G401 (cell line): ENCODE data around the gene HKDC1. TPM values are rescaled to one million over a fixed set of nuclear protein-coding genes. Genes with fewer than 3 reads are reported as not detected.
"Not testable (repeated sequence)": the region's sequence is repeated elsewhere in the genome, so short reads cannot be mapped to it uniquely, and the experiment has no call there.

Source experiments
- DNase-seq: peaks from one replicate; pipeline ENCODE4 v3.0.0-alpha.2; 2015; ENCODE audit warnings: low spot score
- in situ Hi-C: cut with HindIII; loops from 2 replicates; pipeline ENCODE4 v1.10.0; 2016; ENCODE audit warnings: low sequenced_read_pairs, mixed read lengths
- total RNA-seq: library from RNA; depleted of rRNA; stranded (reverse); fragments of >200 nt; shearing (Covaris generic); gene quantifications from 2 replicates; pipeline ENCODE4 v1.2.3, GENCODE V29; 2014

HKDC1 gene
- total RNA-seq, 1 experiment from 2014 or later = 2.8 TPM

GRCh38 chr10:69268761-69269416 lies 48.8 kb downstream of the HKDC1 start:
- in situ Hi-C loops = no loop called here

GRCh38 chr10:69269761-69270160 lies 49.6 kb downstream of the HKDC1 start:
- in situ Hi-C loops = no loop called here

More at GRCh38 chr10:69268761-69269416, 48.8 kb downstream of the HKDC1 start:
- DNase-seq = no peak

GRCh38 chr10:69270990-69271389 lies 50.9 kb downstream of the HKDC1 start:
- in situ Hi-C loops = no loop called here
- no peak for DNase-seq

More at GRCh38 chr10:69269761-69270160, 49.6 kb downstream of the HKDC1 start:
- no peak for DNase-seq

DNA sequence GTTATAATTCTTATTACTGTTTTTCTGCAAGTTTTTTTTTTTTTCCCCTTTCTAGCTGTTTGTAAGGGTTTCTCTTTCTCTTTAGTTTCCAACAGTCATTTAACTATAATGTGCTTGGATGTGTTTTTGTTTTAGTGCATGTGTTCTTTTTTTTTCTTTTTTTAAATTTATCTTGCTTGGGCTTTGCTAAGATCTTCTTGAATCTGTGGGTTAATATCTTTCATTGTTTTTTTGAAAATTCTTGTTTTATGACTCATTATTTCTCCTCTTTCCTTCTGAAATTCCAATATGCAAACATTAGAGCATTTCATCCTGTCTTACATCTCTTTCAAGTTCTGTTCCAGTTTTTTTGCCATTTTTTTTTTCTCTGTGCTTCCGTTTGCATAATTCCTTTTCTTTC lies 52.5 kb downstream of the HKDC1 start:
- in situ Hi-C loops = no loop called here
- DNase-seq = no peak

DNA sequence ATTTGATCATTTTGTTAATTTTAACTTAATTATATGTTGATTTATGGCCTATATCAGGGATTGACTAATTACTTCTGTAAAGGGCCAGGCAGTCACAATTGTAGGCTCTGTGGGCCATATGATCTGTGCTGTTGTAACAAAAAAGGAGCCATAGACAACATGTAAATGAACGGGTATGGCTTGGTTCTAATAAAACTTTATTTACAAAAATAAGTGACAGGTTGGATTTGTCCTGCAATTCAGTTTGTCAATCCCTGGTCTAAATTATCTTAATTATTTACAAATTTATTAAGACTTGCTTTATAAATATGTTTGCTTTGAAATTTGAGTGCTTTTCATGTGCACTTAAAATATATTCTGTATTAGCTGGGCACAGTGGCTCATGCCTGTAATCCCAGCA lies 55.3 kb downstream of the HKDC1 start:
- no peak for DNase-seq
- in situ Hi-C loops = no loop called here

DNA sequence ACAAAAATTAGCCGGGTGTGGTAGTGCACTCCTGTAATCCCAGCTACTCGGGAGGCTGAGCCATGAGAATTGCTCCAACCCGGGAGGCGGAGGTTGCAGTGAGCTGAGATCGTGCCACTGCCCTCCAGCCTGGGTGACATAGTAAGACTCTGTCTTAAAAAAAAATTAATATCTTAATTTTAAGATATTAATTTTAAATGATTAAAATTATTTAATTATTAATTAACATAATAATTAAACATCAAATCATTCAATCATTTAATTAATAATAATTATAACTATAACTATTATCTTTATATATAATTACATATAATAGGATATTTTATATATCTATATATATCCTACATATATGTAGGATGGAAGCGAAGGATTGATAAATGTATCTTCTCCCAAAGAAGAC lies 56.4 kb downstream of the HKDC1 start:
- in situ Hi-C loops = no loop called here

GRCh38 chr10:69278446-69278963 lies 58.4 kb downstream of the HKDC1 start, which contains the start of gene HK1:
TSS of gene HK1 (plus strand) at chr10:69278496.
- in situ Hi-C loops = no loop called here
- DNase-seq = peak; percentile 8

More for the DNA sequence above, 56.4 kb downstream of the HKDC1 start:
- DNase-seq = no peak

DNA sequence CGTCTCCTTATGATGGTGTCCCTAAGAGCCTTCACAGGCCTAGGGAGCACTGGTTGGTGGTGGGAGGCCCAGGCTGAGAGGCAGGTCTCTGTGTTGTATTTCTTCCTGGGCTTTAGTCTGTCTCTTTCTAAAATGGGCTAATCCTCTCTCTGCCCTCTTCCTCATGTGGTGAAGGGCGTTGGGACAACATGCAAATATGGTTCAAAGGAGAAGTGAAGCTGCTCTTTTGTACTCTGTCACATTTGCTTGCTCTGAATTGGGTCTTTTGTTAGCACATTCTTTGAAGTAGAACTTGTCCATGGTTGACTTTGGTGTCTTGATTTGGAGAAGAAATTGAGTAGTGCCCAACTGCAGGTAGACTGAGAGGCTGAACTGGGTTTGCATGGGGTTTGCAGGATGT lies 59.0 kb downstream of the HKDC1 start:
- DNase-seq = no peak
- in situ Hi-C loops = no loop called here

DNA sequence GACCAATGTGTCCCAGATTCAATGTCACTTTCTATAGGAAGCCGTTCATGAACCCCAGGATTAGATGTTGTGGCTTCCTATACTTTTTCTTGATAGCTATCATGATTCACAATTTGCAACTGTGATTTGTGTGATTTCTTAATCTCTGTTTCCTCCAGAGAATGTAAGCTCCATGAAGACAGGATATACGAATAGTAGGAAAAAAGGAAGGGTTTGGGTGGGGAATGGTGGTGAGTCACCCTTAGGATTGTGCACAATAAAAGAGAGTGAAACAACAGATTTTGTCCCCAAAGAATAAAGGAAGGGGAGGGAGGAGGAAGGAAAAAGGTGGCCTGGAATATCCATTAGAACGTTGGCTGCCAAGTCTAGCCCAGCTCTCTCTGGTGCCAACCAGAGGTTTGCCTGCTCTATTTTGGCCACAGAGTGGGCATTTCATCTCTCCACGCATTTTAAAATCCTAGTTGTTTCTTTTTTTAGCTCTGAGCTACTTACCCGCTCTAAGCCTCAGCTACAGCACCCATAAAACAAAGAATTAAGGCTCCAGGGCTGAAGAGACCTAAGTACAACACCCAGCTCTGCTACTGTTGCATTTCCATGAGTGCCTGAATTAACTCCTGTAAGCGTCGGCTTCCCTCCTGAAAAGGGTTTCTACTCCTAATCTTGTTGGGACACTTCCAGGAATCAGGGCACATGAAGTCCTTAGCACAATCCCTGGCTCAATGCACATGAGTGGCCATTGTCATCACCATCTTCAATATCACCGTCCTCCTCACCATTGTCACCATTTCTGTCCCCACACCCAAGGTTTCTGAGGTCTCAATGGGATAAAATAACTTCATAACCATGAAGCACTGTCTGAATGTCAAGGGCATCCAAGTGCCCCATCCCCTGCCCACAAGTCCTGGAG lies 61.6 kb downstream of the HKDC1 start:
- DNase-seq = no peak

DNA sequence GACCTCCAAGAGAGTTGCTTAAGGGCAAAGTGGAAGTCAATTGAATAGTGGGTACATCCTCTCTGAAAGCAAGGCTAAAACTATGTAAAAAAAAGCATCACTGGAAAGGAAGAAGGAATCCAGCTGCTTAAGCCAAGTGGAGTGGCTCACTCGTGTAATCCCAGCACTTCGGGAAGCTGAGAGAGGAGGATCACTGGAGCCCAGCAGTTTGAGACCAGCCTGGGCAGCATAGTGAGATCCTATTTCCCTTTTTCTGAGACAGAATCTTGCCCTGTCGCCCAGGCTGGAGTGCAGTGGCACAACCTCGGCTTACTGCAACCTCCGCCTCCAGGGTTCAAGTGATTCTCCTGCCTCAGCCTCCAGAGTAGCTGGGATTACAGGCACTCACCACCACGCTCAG lies 64.3 kb downstream of the HKDC1 start:
- DNase-seq = not testable (repeated sequence)

More for the DNA sequence above, 61.6 kb downstream of the HKDC1 start:
- in situ Hi-C loops = no loop called here

DNA sequence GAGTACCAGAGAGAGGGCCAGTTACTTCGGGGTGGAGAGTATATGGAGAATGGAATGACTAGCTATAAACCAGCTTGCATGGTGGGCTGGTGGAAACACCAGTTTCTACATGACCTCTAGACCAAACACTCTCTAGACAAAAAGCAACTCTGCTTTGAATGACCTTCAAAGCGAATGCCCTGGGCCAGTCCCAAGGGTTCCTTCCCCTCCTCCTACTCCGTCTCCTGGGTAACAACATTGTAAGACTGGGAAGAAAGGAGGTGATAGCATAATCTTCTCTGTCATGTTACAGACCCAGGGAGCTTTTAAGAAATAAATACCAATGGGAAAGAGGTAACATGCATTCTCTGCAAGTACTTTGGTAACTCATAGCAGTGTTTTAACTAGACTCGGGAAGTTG lies 65.6 kb downstream of the HKDC1 start:
- in situ Hi-C loops = no loop called here
- DNase-seq = no peak

More for the DNA sequence above, 64.3 kb downstream of the HKDC1 start:
- in situ Hi-C loops = not testable (repeated sequence)

DNA sequence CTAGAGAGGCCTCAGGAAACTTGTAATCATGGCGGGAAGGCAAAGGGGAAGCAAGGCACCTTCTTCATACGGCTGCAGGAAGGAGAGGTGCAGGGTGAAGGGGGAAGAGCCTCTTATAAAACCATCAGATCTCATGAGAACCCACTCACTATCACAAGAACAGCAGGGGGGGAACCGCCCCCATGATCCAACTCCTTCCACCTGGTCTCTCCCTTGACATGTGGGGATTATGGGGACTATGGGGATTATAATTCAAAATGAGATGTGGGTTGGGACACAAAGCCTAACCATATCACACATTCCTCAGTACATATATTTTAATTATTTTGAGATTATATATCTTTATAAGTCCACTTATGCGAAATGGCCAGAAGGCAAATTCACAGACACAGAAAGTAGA lies 67.0 kb downstream of the HKDC1 start:
- no peak for DNase-seq
- in situ Hi-C loops = no loop called here

GRCh38 chr10:69290993-69291392 lies 70.9 kb downstream of the HKDC1 start:
- in situ Hi-C loops = no loop called here
- no peak for DNase-seq

DNA sequence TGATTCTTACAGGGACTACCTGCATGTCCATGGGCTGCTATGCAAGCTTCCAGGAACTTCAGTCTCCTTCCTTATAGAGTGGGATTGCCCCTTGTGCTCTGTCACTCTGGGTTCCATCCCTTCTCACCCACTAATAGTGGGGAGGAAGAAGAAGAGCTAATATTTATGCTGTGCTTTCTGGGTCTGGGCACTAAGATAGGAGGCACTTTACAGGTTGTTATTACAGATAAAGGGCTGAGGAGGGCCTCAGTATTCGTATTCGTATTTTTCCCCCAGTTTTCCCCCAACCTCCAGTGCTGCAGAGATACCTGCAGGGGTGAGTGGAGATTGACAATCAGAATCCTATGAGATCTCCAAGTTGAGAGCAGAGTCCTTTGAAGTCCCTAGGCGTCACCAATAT lies 72.3 kb downstream of the HKDC1 start:
- no peak for DNase-seq
- in situ Hi-C loops = no loop called here

- in situ Hi-C loops = no loop called here
- no peak for DNase-seq
Measured at GRCh38 chr10:69295027-69295636, 75.0 kb downstream of the HKDC1 start.

- in situ Hi-C loops = no loop called here
- no peak for DNase-seq
Measured at GRCh38 chr10:69303632-69304051, 83.5 kb downstream of the HKDC1 start.

DNA sequence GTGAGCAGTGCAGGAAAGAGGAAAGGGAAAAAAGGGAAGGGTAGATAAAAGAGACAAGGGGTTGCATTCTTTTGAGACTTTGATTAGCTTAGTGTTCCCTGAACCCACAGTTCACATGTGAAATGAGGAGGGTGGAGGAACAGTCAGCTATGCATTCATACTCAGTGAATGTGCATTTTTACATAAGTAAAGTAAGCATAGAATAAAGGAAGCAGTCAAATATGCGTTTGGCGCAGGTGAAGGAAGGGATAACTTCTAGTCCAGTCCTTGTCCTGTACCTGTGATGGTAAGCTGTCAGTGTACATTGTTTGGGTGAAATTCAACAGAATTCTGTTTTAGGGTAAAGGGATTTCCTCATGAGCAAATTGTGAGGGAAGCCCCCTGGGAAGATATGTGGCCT lies 86.3 kb downstream of the HKDC1 start:
- DNase-seq = no peak
- in situ Hi-C loops = no loop called here

DNA sequence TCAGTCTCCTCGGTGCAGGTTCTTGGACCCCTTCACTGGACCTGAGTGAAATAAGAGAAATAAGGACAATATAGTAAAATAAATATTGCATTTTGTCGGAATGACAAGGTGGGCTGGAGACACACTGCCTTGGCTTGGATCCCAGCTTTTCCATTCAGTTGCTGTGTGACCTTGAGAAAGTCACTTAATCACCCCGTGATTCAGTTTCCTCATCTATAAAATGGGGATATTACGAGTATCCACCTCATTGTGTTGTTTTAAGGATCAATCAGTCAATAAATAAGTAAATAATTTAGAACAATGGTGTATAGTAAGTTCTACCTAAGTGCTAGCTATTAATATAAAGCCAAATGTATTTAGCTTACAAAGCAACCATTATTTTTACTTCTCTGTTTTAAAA lies 87.3 kb downstream of the HKDC1 start:
- DNase-seq = no peak
- in situ Hi-C loops = no loop called here

DNA sequence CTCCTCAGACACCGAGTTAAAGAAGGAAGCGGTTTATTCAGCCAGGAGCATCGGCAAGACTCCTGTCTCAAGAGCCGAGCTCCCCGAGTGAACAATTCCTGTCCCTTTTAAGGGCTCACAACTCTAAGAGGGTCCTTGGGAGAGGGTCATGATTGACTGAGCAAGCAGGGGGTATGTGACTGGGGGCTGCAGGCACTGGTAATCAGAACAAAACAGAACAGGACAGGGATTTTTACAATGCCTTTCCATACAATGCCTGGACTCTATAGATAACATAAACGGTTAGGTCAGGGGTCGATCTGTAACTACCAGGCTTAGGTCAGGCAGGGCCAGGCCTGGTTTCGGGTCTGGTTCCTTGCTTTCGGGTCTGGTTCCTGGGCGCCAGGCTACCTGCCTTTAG lies 88.2 kb downstream of the HKDC1 start:
- DNase-seq, in situ Hi-C loops: not testable (repeated sequence)

GRCh38 chr10:69311309-69311708 lies 91.2 kb downstream of the HKDC1 start:
- in situ Hi-C loops = no loop called here
- no peak for DNase-seq
